SU-DHL-6 (cell line): ENCODE data around the gene MMP24OS.

Source experiments
- H2AFZ ChIP-seq: fragments of 200-600 bp; sonication (generic); 2 replicates; pipeline ENCODE4 v1.6.1; 2014; ENCODE audit warnings: low read depth, mild to moderate bottlenecking, moderate library complexity, mixed read lengths, antibody characterized with exemption, low read length; ENCODE audit not compliant: severe bottlenecking
- H3F3A ChIP-seq: fragments of 200-600 bp; shearing (Covaris generic); 2 replicates; pipeline ENCODE4 v1.6.0; 2016; ENCODE audit warnings: antibody characterized with exemption, mild to moderate bottlenecking; ENCODE audit not compliant: insufficient read depth
- H3K27ac ChIP-seq: fragments of 200-600 bp; sonication (generic); 2 replicates; pipeline ENCODE4 v1.5.1; 2016; ENCODE audit warnings: low read depth, mild to moderate bottlenecking, low read length, moderate library complexity, mixed read lengths
- H3K27me3 ChIP-seq: fragments of 200-600 bp; sonication (generic), shearing (Covaris generic); 2 replicates; pipeline ENCODE4 v1.6.0; 2014; ENCODE audit warnings: mild to moderate bottlenecking, low read length
- H3K36me3 ChIP-seq: fragments of 200-600 bp; sonication (generic); 2 replicates; pipeline ENCODE4 v1.6.1; 2014; ENCODE audit warnings: mild to moderate bottlenecking, low read length, mixed read lengths
- H3K4me2 ChIP-seq: fragments of 300-600, 200-600 bp; shearing (Covaris generic), sonication (generic); 2 replicates; pipeline ENCODE4 v1.6.0; 2014; ENCODE audit warnings: low read length, low read depth, mild to moderate bottlenecking; ENCODE audit not compliant: poor library complexity, severe bottlenecking
- H3K4me3 ChIP-seq: fragments of 200-600 bp; sonication (generic); 2 replicates; pipeline ENCODE4 v1.5.1; 2014; ENCODE audit warnings: antibody characterized with exemption, low read length, mild to moderate bottlenecking, mixed read lengths; ENCODE audit not compliant: insufficient read depth, poor library complexity, severe bottlenecking
- H3K79me2 ChIP-seq: fragments of 200-600 bp; sonication (generic); 2 replicates; pipeline ENCODE4 v1.6.1; 2014; ENCODE audit warnings: mild to moderate bottlenecking, low read length, moderate library complexity; ENCODE audit not compliant: insufficient read depth
- H3K9ac ChIP-seq: fragments of 200-600 bp; sonication (generic); 2 replicates; pipeline ENCODE4 v1.7.0; 2014; ENCODE audit warnings: mild to moderate bottlenecking, low read length
- H3K9me2 ChIP-seq: fragments of 200-600 bp; sonication (generic); replicated peaks from 2 replicates; pipeline ENCODE4 v1.6.1; 2014; ENCODE audit warnings: low read length; ENCODE audit not compliant: insufficient read depth
- H3K9me3 ChIP-seq: fragments of 200-600 bp; sonication (generic); 2 replicates; pipeline ENCODE4 v1.6.1; 2014; ENCODE audit warnings: low read length, mixed read lengths; ENCODE audit not compliant: insufficient read depth
- H4K20me1 ChIP-seq: fragments of 200-600 bp; sonication (generic); 2 replicates; pipeline ENCODE4 v1.6.1; 2014; ENCODE audit warnings: low read depth, mild to moderate bottlenecking, antibody characterized with exemption, low read length, moderate library complexity, mixed read lengths
- CTCF ChIP-seq: fragments of 200-600 bp; sonication (generic); IDR thresholded peaks from one replicate; pipeline ENCODE4 v1.5.1; 2017; ENCODE audit warnings: antibody characterized with exemption, mild to moderate bottlenecking, low read length, moderate library complexity; ENCODE audit not compliant: insufficient read depth, poor library complexity, severe bottlenecking
- EZH2phosphoT487 ChIP-seq: fragments of 200-600 bp; sonication (generic), shearing (Covaris generic); conservative IDR thresholded peaks from 2 replicates; pipeline ENCODE4 v1.6.1; 2018; ENCODE audit warnings: mild to moderate bottlenecking, antibody characterized with exemption, low read length, moderate library complexity, mixed read lengths

Gene MMP24OS

GRCh38 chr20:35277127-35277526 is 795 bp downstream of the MMP24OS start:
- Histone ChIP-seq H3K79me2 (peaks cover 10% of the 10 kb centered on the region; the same call in 1 of the 2 replicates), H3K9ac (peak overlapping the region; percentile 84), H3K27ac (peak overlapping the region; percentile 74), H3K9me3 (no peaks in the 10 kb centered on the region), H3K4me3 (peak overlapping the region; percentile 75), H2AFZ (peak overlapping the region; percentile 55), H3K9me2 (no peaks in the 10 kb centered on the region), H3K4me2 (peak overlapping the region; percentile 89), H3K27me3 (no peaks in the 10 kb centered on the region), H4K20me1 (no peaks in the 10 kb centered on the region), H3F3A (peaks cover 20% of the 10 kb centered on the region), H3K36me3 (0 out of 2 replicates have a peak, but pooled peaks cover 4% of the 10 kb centered on the region)
- TF ChIP-seq CTCF (no peak), EZH2phosphoT487 (no peak)

GRCh38 chr20:35276408-35276807 is 1.5 kb downstream of the MMP24OS start:
- TF ChIP-seq EZH2phosphoT487 (no peak), CTCF (no peak)
- 0 out of 2 replicates have a peak, but pooled peaks cover 4% of the 10 kb centered on the region for H3K36me3 ChIP-seq
- peaks cover 9% of the 10 kb centered on the region; the same call in 1 of the 2 replicates for H3K79me2 ChIP-seq
- no peak overlapping the region for H3K27ac ChIP-seq
- peaks cover 20% of the 10 kb centered on the region for H3F3A ChIP-seq
- H3K9me2 ChIP-seq: no peaks in the 10 kb centered on the region
- no peak overlapping the region for H2AFZ ChIP-seq
- peak overlapping the region; percentile 84 for H3K9ac ChIP-seq
- H3K9me3 ChIP-seq: no peaks in the 10 kb centered on the region
- no peaks in the 10 kb centered on the region for H4K20me1 ChIP-seq
- no peaks in the 10 kb centered on the region for H3K27me3 ChIP-seq
- H3K4me2 ChIP-seq: peak overlapping the region; percentile 89
- peak overlapping the region; percentile 75 for H3K4me3 ChIP-seq

- TF ChIP-seq CTCF (no peak), EZH2phosphoT487 (no peak)
- H3K36me3 ChIP-seq: 0 out of 2 replicates have a peak, but pooled peaks cover 4% of the 10 kb centered on the region
- H3K9me2 ChIP-seq: no peaks in the 10 kb centered on the region
- H3K9ac ChIP-seq: no peak overlapping the region
- no peak overlapping the region for H2AFZ ChIP-seq
- no peak overlapping the region for H3K4me3 ChIP-seq
- H3K9me3 ChIP-seq: no peaks in the 10 kb centered on the region
- no peaks in the 10 kb centered on the region for H3K27me3 ChIP-seq
- no peak overlapping the region for H3K27ac ChIP-seq
- no peaks in the 10 kb centered on the region for H4K20me1 ChIP-seq
- H3K4me2 ChIP-seq: no peak overlapping the region
- peaks cover 9% of the 10 kb centered on the region; the same call in 1 of the 2 replicates for H3K79me2 ChIP-seq
- peaks cover 20% of the 10 kb centered on the region for H3F3A ChIP-seq
These were observed 2.1 kb downstream of the MMP24OS start for GRCh38 chr20:35275741-35276251.
